Calu3 (cell line): ENCODE data around the gene FXYD4. TPM values are rescaled to one million over a fixed set of nuclear protein-coding genes. Genes with fewer than 3 reads are reported as not detected.

Experiments used
- total RNA-seq: library from RNA; stranded (reverse); gene quantifications from 2 replicates; pipeline ENCODE4 v1.2.3, GENCODE V29; 2022

Gene FXYD4
- total RNA-seq, 1 experiment from 2014 or later = not detected

Other genes starting within 250 kb of the FXYD4 start
- 8.9 and 10.0 TPM in 2 replicates for gene CSGALNACT2, start 233.2 kb upstream of the FXYD4 start, total RNA-seq
- gene RASGEF1A, start 104.6 kb upstream of the FXYD4 start, total RNA-seq = 1.0 and 1.4 TPM in 2 replicates
- gene HNRNPF, start 37.5 kb downstream of the FXYD4 start, total RNA-seq = 256 and 275 TPM in 2 replicates
- 2.5 and 3.4 TPM in 2 replicates for gene ZNF487, start 65.5 kb downstream of the FXYD4 start, total RNA-seq
- 10.8 and 10.9 TPM in 2 replicates for gene ZNF239, start 203.0 kb downstream of the FXYD4 start, total RNA-seq
- 6.7 and 7.1 TPM in 2 replicates for gene ZNF485, start 234.8 kb downstream of the FXYD4 start, total RNA-seq